ENCODE data around the gene NLRC5.
A peak's percentile ranks its signal among the peaks of the same experiment; 100 is the strongest.

Gene NLRC5

DNA sequence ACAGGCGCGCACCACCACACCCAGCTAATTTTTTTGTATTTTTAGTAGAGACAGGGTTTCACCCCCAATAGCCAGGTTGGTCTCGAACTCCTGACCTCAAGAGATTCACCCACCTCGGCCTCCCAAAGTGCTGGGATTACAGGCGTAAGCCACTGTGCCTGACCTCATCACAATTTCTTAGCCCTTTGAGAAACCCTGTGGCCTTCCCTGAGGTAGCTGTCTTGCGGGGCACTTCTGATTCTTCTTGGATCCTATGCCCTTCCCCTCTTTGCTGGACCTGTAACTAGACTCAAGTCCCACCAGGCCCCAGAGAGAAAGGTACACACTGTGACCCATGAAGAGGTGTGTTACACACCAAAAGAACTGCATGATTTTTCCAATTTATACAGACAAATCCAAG, 41.1 kb upstream of the NLRC5 start:
- Histone ChIP-seq H3K27ac (ENCODE audit: low read depth, low read length) (no peak overlapping the region), H3K4me2 (ENCODE audit: low read depth, low read length, poor library complexity, severe bottlenecking) (no peak overlapping the region), H3K9me3 (ENCODE audit: insufficient read depth, low read length) (no peaks in the 10 kb centered on the region), H3K9me2 (replicated peaks; ENCODE audit: insufficient read depth, low read length) (no peaks in the 10 kb centered on the region), H3K9ac (ENCODE audit: low read length) (no peak overlapping the region), H3K27me3 (ENCODE audit: low read length) (no peaks in the 10 kb centered on the region), H2AFZ (ENCODE audit: low read depth, low read length, severe bottlenecking) (no peak overlapping the region), H4K20me1 (ENCODE audit: low read depth, low read length) (no peaks in the 10 kb centered on the region), H3K36me3 (ENCODE audit: low read length) (peaks cover 15% of the 10 kb centered on the region), H3K4me3 (ENCODE audit: insufficient read depth, low read length, poor library complexity, severe bottlenecking) (no peak overlapping the region), H3K79me2 (ENCODE audit: insufficient read depth, low read length) (no peaks in the 10 kb centered on the region), H3F3A (ENCODE audit: insufficient read depth) (peaks cover 54% of the 10 kb centered on the region)
- TF ChIP-seq, protein P1, sequence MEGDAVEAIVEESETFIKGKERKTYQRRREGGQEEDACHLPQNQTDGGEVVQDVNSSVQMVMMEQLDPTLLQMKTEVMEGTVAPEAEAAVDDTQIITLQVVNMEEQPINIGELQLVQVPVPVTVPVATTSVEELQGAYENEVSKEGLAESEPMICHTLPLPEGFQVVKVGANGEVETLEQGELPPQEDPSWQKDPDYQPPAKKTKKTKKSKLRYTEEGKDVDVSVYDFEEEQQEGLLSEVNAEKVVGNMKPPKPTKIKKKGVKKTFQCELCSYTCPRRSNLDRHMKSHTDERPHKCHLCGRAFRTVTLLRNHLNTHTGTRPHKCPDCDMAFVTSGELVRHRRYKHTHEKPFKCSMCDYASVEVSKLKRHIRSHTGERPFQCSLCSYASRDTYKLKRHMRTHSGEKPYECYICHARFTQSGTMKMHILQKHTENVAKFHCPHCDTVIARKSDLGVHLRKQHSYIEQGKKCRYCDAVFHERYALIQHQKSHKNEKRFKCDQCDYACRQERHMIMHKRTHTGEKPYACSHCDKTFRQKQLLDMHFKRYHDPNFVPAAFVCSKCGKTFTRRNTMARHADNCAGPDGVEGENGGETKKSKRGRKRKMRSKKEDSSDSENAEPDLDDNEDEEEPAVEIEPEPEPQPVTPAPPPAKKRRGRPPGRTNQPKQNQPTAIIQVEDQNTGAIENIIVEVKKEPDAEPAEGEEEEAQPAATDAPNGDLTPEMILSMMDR (IDR thresholded peaks at IDR 0.05; ENCODE audit: insufficient read depth, low read length, poor library complexity, severe bottlenecking), result no peak
- TF ChIP-seq EZH2phosphoT487 (conservative IDR thresholded peaks at IDR 0.05; ENCODE audit: low read length), result no peak

DNA sequence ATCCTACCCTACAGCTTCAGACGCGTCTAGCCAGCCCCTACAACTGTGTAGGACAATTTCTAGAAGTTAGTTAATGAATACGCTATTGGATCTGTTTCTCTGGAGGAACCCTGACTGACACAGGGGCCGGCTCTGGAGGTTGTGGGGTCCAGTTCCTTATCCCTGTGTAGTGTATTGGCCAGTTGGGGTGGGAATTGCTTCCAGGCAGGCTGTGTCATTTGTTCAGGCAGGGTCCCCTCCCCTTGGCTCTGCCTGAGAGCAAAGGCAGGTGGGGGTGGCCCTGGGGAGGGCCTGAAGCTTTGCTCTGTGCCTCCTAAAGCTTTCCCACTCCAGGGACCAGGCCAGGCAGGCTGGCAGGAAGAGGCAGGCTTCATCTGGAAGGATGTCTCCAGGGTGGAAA, 39.3 kb upstream of the NLRC5 start:
- no peaks in the 10 kb centered on the region for H4K20me1 ChIP-seq (ENCODE audit: low read depth, low read length)
- no peak overlapping the region for H3K4me2 ChIP-seq (ENCODE audit: low read depth, low read length, poor library complexity, severe bottlenecking)
- H3K9me3 ChIP-seq (ENCODE audit: insufficient read depth, low read length), result no peaks in the 10 kb centered on the region
- TF ChIP-seq, protein P1 (IDR thresholded peaks at IDR 0.05; ENCODE audit: insufficient read depth, low read length, poor library complexity, severe bottlenecking), result no peak
- TF ChIP-seq EZH2phosphoT487 (conservative IDR thresholded peaks at IDR 0.05; ENCODE audit: low read length), result no peak
- 0 out of 2 replicates have a peak overlapping the region, but pooled peaks have one; percentile 20 for H3K27ac ChIP-seq (ENCODE audit: low read depth, low read length)
- no peak overlapping the region for H2AFZ ChIP-seq (ENCODE audit: low read depth, low read length, severe bottlenecking)
- no peaks in the 10 kb centered on the region for H3K27me3 ChIP-seq (ENCODE audit: low read length)
- H3K4me3 ChIP-seq (ENCODE audit: insufficient read depth, low read length, poor library complexity, severe bottlenecking), result no peak overlapping the region
- H3K36me3 ChIP-seq (ENCODE audit: low read length), result no peaks in the 10 kb centered on the region
- H3F3A ChIP-seq (ENCODE audit: insufficient read depth), result peaks cover 37% of the 10 kb centered on the region
- no peak overlapping the region for H3K9ac ChIP-seq (ENCODE audit: low read length)
- no peaks in the 10 kb centered on the region for H3K79me2 ChIP-seq (ENCODE audit: insufficient read depth, low read length)
- H3K9me2 ChIP-seq (replicated peaks; ENCODE audit: insufficient read depth, low read length), result no peaks in the 10 kb centered on the region

DNA sequence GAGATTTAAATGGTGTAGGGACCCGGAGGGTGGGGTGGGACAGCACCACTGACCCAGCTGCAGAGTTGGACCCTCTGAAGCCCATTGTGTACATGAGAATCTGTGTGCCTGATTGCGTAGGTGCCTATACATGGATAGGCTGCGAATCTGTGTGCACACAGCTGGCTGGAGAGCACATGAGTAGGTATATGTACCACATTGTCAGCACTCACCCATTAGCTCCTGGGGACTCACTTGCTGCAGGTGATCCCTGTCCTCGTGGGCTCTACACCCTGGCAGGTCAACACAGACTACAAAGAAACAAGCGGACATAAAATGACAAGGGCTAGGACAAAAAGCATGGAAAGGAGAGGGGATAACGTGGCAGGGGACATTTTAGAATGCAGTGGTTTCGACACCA, 38.9 kb upstream of the NLRC5 start:
- Histone ChIP-seq H3K4me2 (ENCODE audit: low read depth, low read length, poor library complexity, severe bottlenecking) (peak overlapping the region; percentile 23), H4K20me1 (ENCODE audit: low read depth, low read length) (no peaks in the 10 kb centered on the region), H3K4me3 (ENCODE audit: insufficient read depth, low read length, poor library complexity, severe bottlenecking) (no peak overlapping the region), H3K9me2 (replicated peaks; ENCODE audit: insufficient read depth, low read length) (no peaks in the 10 kb centered on the region), H3K36me3 (ENCODE audit: low read length) (no peaks in the 10 kb centered on the region), H3F3A (ENCODE audit: insufficient read depth) (peaks cover 35% of the 10 kb centered on the region), H3K9ac (ENCODE audit: low read length) (peak overlapping the region; percentile 24; the same call in 1 of the 2 replicates), H3K27me3 (ENCODE audit: low read length) (no peaks in the 10 kb centered on the region), H3K9me3 (ENCODE audit: insufficient read depth, low read length) (no peaks in the 10 kb centered on the region), H3K27ac (ENCODE audit: low read depth, low read length) (0 out of 2 replicates have a peak overlapping the region, but pooled peaks have one; percentile 20), H3K79me2 (ENCODE audit: insufficient read depth, low read length) (no peaks in the 10 kb centered on the region), H2AFZ (ENCODE audit: low read depth, low read length, severe bottlenecking) (peak overlapping the region; percentile 1)
- TF ChIP-seq, protein P1 (IDR thresholded peaks at IDR 0.05; ENCODE audit: insufficient read depth, low read length, poor library complexity, severe bottlenecking), result no peak
- TF ChIP-seq EZH2phosphoT487 (conservative IDR thresholded peaks at IDR 0.05; ENCODE audit: low read length), result no peak
